ENCODE measurements around the gene LRRC74B.
"Not testable (repeated sequence)": the region's sequence is repeated elsewhere in the genome, so short reads cannot be mapped to it uniquely, and the experiment has no call there.

LRRC74B gene

DNA sequence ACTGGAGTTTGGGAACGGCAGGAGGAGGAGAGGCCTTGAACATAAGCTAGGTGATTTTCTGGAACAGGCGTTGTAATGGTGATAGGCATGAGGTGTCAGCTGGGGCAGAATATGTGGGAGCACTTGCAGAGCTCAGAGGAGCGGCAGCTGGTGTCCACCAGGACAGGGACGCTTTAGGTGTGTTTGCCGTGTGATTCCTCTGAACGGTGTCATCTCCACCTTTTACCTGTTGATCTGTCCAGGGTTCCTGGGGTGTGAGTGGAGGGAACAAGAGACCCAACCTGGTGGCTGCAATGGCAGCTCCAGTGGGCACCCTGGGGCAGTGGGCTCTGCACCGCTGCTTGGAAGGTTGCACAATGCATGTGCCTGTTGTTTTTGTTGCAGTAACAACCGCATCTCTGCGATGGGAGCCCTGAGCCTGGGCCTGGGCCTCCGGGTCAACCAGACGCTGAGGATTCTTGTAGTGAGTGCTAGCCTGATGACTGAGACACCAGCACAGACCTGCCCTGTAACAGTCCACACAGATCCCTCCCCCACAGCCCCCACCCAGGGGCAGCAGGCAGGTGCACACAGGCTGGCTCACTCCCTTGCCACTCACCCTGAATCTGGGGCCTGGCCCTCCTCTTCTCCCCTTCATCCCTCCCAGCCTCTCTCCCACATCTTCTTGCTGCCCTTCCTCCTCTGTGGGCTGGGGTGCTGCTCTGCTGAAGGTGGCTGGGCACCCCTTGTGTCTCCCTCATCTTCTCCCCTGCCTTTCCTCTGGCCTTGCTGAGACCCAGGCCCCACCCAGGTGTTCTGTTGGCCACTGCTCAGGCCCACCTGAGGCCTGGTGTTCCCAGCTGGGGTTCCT, 9.2 kb downstream of the LRRC74B start:
- DNase-seq = no peak

- DNase-seq = no peak
Observed at GRCh38 chr22:21055564-21055834, 9.8 kb downstream of the LRRC74B start.

DNA sequence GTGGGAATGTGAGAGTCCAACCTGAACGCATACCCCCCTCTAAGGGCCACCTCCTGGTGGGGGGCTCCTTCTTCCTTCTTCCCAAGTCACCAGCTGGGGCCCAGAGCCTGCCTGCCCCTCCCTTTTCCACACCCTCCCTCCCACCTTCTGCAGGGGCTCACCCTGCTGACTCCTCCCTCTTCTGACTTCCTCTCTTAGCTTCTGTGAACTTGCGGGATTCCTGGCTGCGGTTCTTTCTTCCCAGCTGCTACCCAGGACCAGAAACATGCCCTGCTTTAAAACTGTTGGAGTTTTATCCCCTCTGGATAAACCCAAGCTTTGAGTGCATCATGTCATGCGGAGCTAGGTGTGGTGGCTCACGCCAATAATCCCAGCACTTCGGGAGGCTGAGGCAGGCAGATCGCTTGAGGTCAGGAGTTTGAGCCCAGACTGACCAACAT, 10.2 kb downstream of the LRRC74B start:
- no peak for DNase-seq

- not testable (repeated sequence) for DNase-seq
Observed at GRCh38 chr22:21060363-21060762, 14.6 kb downstream of the LRRC74B start.

DNA sequence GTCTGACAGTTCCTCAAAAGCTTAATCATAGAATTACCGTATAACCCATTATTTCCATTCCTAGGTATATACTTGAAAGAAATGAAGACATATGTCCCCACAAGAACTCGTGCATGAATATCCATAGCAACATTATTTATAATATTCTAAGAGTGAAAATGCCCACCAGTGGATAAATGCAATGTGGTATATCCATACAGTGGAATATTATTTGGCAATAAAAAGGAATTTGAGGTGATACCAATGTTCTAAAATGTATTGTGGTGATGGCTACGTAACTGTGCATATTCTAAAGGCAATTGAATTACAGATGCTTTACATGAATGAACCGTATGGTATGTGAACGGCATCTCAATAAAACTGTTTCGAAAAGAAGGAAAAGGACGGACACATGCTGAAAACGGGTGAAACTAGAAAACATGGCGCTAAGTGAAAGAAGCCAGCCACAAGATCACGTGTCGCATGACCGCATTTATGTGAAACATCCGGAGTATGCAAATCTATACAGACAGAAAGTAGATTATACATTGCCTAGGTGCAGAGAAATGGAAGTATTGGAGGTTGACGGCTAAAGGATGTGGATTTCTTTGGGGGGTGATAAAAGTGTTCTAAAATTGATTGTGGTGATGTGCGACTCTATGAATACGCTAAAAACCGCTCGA, 16.0 kb downstream of the LRRC74B start:
- DNase-seq = not testable (repeated sequence)

DNA sequence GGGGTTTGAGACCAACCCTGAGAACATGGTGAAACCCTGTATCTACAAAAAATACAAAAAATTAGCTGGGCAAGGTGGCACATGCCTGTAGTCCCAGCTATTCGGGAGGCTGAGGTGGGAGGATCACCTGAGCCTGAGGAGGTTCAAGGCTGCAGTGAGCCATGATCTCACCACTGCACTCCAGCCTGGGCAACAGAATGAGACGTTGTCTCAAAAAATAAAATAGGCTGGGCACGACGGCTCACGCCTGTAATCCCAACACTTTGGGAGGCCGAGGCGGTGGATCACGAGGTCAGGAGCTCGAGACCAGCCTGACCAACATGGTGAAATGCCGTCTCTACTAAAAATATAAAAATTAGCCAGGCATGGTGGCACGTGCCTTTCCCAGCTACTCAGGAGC, 18.7 kb downstream of the LRRC74B start:
- not testable (repeated sequence) for DNase-seq

DNA sequence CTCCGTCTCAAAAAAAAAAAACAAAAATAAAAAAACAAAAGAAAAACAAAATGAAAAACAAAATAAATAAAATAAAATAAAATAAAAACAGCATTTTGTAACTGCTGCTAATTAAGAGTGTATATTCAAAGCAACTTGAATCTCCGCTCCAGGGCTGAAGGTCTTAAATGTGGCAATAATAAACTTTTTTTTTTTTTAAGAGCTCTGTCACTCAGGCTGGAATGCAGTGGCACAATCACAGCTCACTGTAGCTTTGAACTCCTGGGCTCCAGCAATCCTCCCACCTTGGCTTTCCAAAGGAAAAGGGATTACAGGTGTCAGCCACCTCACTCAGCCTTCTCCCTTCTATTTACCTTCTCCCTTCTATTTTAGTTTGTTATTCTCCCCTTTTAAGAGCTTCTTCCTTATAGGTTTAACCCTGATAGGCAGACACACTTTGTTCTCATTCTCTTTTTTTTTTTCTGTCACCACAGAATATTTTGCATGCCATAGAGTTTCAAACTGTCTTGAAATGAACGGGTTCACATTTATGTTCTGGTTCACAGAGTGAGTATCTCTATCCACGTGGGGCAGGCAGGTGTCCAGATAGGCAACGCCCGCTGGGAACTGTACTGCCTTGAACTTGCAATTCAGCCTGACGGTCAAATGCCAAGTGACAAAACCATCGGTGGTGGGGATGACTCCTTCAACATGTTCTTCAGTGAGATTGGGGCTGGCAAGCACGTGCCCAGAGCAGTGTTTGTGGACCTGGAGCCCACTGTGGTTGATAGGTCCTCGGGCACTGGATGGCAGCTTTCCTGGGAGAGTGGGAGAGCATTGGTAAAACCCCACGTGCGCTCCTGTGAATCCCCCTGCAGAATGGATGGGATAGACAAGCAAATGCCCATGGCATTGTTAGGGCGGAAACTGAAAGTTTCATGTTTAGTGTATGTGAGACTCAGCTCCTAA, 19.4 kb downstream of the LRRC74B start:
- DNase-seq = no peak

- no peak for DNase-seq
Observed at GRCh38 chr22:21067075-21067900, 21.5 kb downstream of the LRRC74B start.

GRCh38 chr22:21067901-21068680, 22.3 kb downstream of the LRRC74B start:
- DNase-seq = no peak

- DNase-seq = no peak
Observed at GRCh38 chr22:21068681-21069276, 23.0 kb downstream of the LRRC74B start.

- no peak for DNase-seq
Observed at GRCh38 chr22:21069375-21069774, 23.6 kb downstream of the LRRC74B start.

- no peak for DNase-seq
Observed at GRCh38 chr22:21070690-21071615, 25.2 kb downstream of the LRRC74B start.

- not testable (repeated sequence) for DNase-seq
Observed at GRCh38 chr22:21071796-21072195, 26.1 kb downstream of the LRRC74B start.

DNA sequence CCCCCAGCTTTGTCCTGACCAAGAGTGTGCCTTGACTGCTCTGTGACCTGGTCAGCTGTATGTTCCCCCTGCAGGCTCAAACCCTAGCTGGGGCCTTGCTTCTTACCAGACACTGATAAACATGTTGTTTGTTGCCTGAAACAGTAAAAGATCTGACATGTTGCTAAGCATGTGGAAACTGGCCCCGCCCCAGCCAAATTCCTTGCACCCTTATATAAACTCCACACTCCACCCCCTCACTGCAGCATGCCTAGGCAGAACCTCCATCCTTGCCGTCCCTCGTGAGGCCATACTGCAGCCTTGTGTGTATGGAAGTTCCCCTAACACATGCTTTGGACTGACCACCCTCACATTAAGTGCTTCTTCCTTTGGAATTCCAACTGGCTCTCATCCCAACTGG, 27.3 kb downstream of the LRRC74B start:
- no peak for DNase-seq

- DNase-seq = no peak
Observed at GRCh38 chr22:21073482-21073881, 27.7 kb downstream of the LRRC74B start.

- DNase-seq = no peak
Observed at GRCh38 chr22:21074102-21074715, 28.5 kb downstream of the LRRC74B start.

- no peak for DNase-seq
Observed at GRCh38 chr22:21075516-21076138, 29.9 kb downstream of the LRRC74B start.

- no peak for DNase-seq
Observed at GRCh38 chr22:21076912-21077625, 31.3 kb downstream of the LRRC74B start.

Data from NCI-H1092 treated with DMSO at 0.1 percent for 48 hours (cell line).